Measurements from ENCODE around the gene PDZK1IP1.
"Not testable (repeated sequence)": the region's sequence is repeated elsewhere in the genome, so short reads cannot be mapped to it uniquely, and the experiment has no call there.

PDZK1IP1 gene

DNA sequence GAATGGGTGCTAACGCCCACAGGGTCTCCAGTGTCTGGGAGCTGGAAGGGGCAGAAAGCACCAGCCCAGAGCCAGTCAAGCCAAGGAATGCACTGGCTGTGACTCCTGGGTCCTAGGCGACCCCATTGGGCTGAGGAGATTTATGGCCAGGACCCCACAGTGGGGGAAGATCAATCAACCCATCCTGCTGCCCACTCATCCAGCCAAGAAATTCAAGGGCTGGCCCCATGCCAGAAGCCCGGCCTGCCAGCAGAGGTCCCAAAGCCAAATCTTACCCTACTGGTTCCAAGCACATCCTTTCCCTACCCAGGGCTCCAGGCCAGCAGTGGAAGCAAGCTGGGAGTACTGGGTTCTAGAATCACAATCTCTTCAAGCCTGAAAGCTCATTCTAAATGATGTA lies 6.8 kb upstream of the PDZK1IP1 start:
- no peak for DNase-seq (ENCODE audit: low spot score)

DNA sequence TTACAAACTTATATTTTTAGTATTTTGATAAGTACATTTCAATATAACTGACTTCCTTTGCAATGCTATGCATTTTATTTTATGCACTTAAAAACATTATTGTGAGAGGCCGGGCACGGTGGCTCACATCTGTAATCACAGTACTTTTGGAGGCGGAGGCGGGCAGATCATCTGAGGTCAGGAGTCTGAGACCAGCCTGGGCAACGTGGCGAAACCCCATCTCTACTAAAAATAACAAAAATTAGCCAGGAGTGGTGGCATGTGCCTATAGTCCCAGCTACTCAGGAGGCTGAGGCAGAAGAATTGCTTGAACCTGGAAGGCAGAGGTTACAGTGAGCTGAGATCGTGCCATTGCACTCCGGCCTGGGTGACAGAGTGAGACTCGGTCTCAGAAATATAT lies 6.1 kb upstream of the PDZK1IP1 start:
- DNase-seq (ENCODE audit: low spot score): not testable (repeated sequence)

DNA sequence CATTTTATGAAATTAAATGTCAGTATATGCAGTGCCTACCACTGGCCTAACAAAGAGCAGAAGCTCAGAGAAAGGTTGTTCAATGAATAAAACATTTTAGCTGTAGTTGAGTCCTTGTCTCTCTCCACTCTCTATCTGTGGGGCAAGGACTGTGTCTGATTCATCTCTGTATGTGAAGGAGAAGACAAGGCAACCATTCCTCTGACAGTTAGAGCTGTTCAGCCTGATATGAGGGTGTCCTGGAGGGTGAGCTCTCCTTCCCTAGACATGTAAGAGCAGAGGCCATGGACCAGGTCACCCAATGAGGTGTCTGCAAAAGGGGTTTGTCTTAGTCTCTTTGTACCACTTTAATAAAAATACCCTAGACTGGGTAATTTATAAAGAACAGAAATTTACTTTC lies 4.5 kb upstream of the PDZK1IP1 start:
- DNase-seq (ENCODE audit: low spot score): no peak

DNA sequence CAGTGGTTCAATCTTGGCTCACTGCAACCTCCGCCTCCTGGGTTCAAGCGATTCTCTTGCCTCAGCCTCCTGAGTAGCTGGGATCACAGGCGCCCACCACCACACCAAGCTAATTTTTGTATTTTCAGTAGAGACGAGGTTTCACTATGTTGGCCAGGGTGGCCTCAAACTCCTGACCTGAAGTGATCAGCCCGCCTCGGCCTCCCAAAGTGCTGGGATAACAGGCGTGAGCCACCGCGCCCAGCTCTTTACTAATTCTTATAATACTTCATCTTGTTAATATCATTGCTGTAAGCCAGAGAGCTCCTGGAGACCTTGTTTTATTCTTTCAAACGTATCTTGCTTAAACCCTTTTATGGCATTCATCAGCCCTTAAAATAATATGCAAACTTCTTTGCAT lies 3.7 kb upstream of the PDZK1IP1 start:
- DNase-seq (ENCODE audit: low spot score): not testable (repeated sequence)

DNA sequence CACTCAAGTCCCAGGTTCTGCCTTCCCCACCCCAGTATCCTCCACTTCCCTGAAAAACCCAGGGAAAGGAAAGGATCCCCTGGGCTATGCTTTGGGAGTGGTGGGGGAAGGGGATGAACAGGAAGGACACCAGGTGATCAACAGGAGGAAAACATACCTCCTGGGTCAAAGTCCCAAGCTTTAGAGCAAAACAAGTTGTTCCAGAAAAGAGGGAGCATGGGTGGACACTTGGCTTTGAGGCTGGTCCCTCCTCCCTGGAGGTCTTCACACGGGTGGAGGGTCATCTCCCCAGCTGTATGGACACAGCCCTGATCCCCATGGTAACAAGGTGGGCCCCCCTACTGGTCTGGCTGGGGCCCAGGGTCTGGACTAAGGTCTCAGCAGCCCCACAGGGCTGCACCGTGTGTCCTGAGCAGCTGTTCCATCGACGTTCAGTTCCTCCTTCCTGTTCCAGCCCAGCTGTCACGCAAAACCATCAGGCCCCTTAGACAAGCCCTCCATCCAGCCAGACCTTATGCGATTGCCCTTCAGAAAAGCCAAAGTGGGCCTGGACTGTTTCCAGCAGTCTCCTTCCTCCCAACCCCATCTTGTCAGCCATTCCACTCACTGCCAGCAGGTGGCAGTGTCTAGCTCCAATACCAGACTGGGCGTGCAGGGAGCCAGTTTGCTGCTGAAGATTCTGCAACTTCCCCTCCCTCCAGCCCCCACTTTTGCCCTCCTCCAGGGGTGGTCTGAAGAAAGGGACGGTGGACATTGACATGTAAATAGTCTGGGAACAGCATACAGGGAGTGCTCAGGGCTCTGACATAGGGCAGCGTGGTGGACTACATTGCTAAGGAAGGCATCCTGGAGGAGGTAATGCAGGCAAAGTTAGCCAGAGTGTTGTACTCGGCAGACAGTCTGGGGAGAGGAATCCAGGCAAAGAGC lies 2.9 kb upstream of the PDZK1IP1 start:
- peak; percentile 61 for DNase-seq (ENCODE audit: low spot score)

DNA sequence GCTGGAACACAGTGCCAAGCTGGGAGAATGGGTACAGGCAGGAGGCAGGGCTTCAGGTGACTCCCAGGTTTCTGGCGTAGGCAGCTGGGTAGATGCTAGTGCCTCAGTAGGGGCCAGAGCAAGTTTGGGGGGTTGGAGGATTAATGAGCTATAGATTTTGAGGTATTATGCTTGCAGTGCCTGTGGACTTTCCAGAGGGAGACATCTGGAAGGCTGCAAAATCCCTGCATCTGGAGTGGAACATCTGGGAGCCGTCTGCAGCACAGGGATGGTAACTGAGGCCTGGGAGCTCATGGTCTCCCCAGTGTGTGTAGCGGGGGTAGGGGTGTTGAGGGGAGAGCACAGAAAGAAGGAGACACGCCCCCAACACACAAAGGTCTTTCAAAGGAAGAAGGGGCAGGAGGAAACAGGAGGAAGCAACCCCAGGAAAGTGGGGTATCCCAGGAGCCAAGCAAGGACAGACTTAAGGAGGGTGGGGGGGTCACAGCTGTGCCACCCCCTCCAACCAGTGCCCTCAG lies 2.2 kb upstream of the PDZK1IP1 start:
- no peak for DNase-seq (ENCODE audit: low spot score)

DNA sequence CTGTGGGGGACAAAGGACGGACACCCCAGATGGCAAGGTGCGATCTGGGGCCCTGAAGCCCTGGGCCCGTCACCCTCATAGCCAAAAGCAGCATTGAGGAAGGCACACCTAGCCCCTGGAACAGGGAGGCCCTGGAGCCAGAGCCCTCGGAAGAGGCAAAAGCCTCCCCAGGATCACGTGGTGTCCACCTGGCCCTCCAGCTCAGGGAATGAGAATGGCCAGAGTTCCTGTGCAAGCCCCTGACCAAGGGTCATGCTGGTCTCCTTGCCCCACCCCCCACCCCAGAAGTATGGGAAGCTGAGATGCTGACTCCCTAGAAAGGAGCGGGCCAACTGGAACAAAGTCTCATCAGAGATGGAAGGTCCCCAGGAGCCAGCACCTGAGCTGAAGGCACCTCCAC lies 1.0 kb upstream of the PDZK1IP1 start:
- DNase-seq (ENCODE audit: low spot score): no peak

DNA sequence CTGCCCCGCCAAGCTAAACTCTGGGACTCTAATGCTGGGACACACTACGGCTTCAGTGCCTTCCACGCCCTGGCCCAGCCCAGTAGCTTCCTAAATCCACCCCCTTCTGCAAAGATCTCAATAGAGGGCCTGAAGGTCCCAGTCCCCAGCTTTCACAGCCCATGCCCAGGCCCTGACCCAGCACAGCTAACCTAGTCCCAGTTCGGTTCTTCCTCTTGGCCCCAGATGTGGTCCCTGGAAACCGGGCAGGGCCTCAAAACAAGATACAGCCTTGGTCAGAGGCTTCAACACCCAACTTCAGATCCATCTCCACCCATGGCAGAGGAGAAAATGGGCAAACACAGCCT lies 646 bp upstream of the PDZK1IP1 start:
- DNase-seq (ENCODE audit: low spot score): no peak

DNA sequence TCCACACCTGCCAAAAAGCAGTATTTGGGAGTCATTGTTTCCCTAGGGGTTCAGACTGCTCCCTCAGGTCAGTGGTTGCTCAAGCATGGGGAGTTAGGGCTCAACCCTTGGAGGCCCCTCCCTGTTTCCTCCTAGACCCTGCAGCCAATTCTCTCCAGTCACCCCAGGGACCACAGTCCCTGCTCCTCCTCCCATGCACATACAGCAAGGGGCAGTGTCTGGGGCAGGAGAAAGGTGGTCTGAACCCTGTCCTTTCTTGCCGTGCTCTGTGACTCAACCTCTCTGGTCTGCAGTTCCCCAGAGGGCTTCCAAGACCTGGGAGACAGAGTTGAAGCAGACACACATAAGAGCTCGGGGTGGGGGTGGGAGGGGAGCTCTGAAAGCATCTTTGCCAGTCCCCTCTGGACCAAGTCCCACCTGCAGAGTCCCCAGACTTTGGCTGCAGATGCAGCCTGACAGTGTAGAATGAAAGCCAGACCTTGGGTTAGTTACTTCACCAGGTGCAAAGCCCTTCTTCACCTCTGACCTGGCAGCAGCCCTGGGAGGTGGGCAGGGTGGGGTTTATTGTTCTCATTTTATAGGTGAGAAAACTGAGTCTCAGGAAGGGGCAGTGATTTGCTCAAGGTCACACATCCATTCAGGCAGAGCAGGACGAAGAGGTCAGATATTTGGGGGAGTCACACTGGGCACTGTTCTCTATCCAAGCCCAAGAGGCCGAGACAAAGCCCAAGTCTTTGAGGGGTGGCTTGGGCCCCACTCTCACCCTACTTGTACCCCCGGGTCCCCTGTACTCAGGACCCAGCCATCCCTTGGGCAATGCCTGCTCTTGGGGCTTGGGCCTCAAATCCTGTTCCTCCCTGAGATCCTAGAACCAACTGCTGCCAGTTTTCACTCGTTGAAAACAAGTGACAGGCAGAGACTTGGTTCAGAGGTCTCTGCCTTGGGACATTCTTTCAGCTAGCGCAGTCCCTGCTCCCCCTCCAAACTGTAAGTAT lies 748 bp downstream of the PDZK1IP1 start:
- DNase-seq (ENCODE audit: low spot score): no peak

DNA sequence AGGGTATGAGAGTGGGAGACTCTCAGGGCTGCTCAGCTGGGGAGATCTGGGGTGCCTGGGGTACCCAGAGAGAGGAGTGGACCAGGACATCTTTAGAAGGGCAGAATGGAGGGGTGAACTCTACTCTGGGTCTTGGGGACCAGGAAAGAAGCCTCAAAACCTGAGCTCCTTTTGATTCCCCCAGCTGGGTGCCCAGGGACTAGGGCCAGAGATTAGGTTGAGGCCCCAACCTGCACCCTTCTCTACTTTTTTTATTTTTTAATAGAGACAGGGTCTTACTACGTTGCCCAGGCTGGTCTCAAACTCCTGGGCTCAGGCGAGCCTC lies 1.9 kb downstream of the PDZK1IP1 start:
- DNase-seq (ENCODE audit: low spot score): no peak

DNA sequence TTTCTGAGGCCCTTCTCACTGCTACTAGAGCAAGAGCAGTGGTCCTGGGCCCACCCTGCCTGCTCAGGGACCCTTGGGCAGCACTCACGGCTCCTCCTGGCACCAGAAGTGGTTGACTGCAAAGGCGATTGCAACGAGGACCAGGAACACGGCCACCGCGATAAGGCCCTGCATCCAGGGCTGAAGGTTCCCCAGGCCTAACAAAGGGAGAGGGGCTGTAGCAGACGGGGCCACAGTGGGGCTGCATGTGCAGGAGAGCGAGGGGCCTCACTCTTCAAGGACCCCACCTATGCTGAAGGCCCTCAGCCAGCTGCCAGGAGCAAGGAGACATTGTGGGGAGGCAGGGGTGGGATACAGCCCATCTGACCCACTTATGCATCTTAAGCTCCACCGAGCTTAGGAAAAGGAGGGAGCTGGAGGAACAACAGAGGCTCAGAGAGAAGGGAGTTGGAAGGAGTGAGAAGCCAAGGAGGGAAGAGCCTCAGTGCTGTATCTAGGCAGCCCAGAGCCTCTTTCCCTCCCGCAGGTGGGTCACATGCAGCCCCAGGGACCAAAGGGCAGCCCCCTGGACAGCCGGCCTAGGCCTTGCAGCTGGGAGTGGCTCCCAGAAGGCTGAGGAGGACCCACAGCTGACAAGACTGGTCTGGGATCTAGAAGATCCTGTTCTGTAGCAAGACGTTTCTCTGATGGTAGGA lies 2.5 kb downstream of the PDZK1IP1 start:
- no peak for DNase-seq (ENCODE audit: low spot score)

DNA sequence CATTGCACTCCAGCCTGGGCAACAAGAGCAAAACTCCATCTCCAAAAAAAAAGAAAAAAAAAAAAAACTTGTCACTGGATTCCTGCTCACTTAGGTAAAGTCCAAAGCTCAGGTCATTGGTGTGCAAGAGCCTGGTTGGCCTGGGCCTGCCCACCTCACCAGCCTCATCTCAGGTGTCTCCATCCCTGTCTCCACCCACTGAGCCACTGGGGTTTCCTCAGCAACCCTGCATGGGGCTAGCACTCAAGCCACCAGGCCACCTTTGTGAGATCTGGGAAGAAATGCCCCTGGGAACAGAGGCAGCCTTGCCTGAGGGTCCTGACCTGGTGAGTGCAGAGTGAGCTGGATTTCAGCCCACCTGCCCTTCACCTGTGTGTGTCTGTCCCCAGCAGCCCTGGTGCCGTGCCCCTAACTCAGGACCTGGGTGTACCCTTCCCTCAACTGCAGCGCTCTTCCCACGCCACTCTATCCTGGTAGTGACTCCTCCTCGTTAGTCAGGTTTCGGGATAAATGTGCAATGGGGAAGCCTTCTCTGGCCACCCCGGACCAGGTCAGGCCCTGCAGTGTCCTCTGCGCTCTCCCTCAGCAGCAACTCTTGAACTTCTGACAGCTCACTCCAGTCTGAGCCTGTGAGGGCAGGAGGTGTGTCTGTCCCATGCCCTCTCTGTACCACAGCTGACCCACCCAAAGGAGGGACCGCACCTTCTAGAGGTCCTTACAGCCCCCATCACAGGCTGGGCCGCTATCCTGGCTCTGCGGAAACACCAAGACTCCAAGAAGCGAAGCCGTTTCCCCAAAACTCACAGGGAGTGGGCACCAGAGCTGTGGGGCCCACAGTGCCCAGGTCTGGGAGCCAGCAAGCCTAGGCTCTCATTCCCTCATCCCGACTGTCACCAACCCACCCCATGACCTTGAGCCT lies 3.3 kb downstream of the PDZK1IP1 start:
- DNase-seq (ENCODE audit: low spot score): no peak

DNA sequence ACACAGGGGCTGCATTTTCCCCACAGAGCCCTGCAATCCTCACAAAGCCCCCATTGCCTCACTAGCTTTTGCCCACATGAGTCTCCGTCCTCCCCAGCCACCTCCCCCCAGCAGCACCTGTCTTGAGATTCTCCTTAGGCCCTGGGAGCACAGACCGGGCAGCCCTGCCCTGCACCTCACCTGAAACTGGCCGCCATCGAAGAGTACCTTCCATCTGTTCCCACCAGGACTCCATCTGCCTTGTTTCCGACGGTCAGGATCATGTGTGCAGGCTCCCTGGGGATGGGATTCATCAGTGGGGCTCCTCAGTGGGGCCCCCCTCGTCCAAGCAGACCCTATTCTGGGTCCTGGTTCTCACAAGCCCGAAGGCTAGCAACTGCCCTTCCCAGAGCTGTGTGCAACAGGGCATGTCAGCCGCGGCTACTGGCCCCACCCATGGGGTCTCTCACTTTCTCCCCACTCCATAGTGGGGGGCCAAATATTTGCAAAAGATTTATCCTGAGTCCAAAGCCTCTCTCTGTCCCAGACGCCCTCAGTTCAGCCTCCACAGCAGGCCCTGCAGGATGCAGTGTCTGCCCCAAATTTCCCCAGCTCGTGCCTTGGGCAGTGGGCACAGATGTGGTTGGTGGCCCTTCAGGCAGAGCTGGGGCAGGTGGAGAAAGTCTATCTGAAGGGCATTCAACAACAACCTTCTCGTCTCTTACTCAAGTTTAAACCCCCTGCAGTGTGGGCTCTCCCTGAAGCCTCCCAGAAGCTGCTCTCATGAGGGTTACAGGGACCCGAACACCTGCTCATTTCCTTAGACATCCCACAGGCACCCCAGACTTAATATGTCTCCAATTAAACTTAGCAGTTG lies 4.8 kb downstream of the PDZK1IP1 start:
- no peak for DNase-seq (ENCODE audit: low spot score)

DNA sequence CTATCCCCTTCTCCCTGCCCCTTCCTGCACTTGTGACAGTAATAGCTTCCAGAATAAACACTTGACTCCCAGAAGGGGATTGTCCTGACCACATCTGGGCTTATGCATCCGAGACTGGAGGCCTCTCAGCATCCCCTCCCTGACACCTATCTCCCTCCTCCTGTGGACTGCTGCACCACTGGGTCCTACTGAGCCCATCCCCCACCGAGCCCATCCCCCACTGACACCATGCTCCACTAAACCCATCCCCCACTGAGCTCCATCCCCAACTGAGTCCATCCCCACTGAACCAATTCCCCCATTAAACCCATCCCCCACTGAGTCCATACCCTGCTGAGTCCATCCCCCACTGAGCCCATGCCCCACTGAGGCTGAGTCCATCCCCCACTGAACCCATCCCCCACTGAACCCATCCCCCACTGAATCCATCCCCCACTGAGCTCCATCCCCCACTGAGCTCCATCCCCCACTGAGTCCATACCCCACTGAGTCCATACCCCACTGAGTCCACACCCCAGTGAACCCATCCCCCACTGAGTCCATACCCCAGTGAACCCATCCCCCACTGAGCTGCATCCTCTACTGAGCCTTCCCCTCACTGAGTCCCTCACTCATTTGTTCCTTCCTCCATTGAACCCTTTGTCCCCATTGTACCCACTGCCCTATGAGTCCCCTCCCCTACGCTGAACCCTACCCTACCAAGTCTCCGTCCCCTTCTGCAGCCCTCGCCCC lies 5.6 kb downstream of the PDZK1IP1 start:
- no peak for DNase-seq (ENCODE audit: low spot score)

DNA sequence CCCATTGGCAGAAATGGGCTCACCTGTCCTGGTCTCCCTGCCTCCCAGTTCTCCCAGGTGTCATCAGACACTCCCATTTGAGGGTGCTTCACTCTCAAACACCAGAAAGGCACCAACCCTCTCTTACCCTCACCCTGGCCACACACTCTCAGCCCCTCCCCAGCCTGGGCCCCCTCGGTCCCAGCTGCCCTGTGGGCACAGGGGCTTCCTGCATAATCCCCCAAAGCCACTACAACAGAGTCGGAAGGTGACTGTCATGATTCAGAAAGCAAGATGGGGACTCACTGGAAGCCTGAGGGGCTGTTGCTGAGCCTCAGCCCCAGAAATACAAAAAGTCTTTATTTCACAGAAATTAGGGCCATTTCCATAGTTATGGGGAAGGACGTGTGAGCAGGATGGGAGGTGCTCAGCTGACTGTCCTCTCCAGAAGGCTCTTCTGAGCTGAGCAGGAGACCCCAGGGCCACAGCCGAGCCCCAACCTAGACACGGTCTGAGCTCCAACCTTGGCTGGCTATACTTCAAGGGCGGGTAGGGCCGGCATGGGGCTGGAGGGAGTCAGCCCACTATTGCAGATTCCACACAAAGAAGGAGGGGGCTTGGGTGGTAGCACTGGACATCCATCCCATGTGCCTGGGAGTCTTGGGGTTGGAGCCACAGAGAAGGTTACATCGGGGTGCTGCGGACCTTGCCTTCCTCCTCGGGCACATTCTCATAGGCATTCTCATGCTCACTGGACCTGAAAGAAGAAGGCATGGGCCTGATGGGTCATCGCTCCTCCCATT lies 6.3 kb downstream of the PDZK1IP1 start:
- DNase-seq (ENCODE audit: low spot score): no peak

DNA sequence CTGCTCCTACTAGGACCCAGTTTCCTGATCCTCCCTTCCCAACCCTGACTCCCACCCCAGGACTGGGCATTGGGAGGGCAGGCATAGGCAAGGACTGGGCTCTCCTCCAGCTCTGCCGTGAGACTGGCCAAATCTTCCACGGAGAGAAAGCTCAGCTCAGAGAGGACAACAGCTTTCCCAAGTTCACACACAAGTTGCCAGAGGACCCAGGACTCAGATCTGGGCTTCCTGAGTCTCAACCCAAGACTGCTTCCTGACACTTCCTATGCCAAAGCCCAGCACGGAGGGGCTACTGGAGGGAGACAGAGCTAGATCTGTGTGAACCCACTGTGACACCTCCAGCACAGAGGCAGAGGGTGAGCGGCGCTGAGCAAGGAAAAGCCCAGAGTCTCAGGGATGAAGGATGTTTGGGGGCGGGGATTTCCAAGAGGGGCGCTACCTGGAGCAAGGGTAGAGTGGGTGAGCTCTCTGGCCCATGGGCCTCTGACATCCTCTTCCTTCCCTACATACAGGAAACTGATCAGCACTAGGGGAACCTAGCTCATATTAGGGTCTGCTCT lies 7.1 kb downstream of the PDZK1IP1 start:
- no peak for DNase-seq (ENCODE audit: low spot score)

DNA sequence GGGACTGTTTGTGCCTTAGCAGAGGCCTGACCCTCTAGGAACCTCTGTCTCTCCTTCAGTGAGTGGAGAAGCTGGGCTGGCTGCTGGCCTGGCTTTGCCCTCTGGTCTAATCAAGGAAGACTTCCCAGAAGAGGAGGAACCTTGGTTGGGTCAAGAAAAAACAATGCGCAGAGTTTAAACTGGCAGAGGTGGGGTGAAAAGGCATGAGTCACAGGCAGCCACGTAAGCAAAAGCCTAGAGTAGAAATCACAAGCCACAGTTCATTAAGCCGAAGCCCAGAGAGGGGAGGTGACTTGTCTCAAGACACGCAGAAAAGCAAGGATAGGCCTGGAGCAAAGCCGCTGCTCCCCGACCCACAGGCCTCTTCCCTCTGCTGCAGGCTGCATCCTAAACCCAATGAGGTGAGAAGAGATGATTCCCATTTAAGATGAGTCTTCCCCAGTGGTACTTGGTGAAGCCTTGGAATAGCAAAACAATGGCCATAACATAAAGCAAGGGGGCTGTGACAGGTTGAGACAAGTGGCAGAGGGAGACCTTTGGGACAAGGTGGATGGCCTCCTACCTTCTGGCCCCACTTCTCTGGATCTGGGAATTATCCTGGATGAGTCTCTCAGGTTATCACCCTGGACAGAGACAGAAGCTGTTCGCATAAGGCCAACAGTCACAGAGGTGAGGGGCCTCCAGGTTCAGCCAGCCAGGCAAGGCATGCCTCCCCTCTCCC lies 7.7 kb downstream of the PDZK1IP1 start:
- DNase-seq (ENCODE audit: low spot score): no peak

Data from globus pallidus (tissue), 1 donor.